Neural cell (in vitro differentiated cells): ENCODE results near the gene METRN. TPM values are rescaled to one million over a fixed set of nuclear protein-coding genes. Genes with fewer than 3 reads are reported as not detected.

Experiments
- H2AFZ ChIP-seq: fragments of 200-600, 300-800 bp; sonication (generic), shearing (Covaris generic); 2 replicates; pipeline ENCODE4 v1.6.0; 2014; ENCODE audit warnings: low read depth, mild to moderate bottlenecking, antibody characterized with exemption, low read length, moderate library complexity
- H3F3A ChIP-seq: fragments of 200-600 bp; shearing (Covaris generic); 2 replicates; pipeline ENCODE4 v1.6.1; 2016; ENCODE audit warnings: mild to moderate bottlenecking, moderate library complexity, mixed read lengths, antibody characterized with exemption, low read length; ENCODE audit not compliant: insufficient read depth, poor library complexity, severe bottlenecking
- H3K27ac ChIP-seq: fragments of 200-600, 300-800 bp; sonication (generic), shearing (Covaris generic); 2 replicates; pipeline ENCODE4 v1.5.1; 2014; ENCODE audit warnings: mild to moderate bottlenecking, low read length, moderate library complexity
- H3K27me3 ChIP-seq: fragments of 300-800, 200-600 bp; sonication (generic), shearing (Covaris generic); 2 replicates; pipeline ENCODE4 v1.6.0; 2014; ENCODE audit warnings: mild to moderate bottlenecking, low read depth, low read length, moderate library complexity; ENCODE audit not compliant: insufficient read depth
- H3K36me3 ChIP-seq: fragments of 300-800, 200-600 bp; sonication (generic), shearing (Covaris generic); 2 replicates; pipeline ENCODE4 v1.5.1; 2014; ENCODE audit warnings: mild to moderate bottlenecking, antibody characterized with exemption, low read length, moderate library complexity; ENCODE audit not compliant: insufficient read depth
- H3K4me2 ChIP-seq: fragments of 300-800, 200-600 bp; sonication (generic), shearing (Covaris generic); 2 replicates; pipeline ENCODE4 v1.6.0; 2014; ENCODE audit warnings: mild to moderate bottlenecking, low read length
- H3K4me3 ChIP-seq: fragments of 300-800, 200-600 bp; sonication (generic), shearing (Covaris generic); 2 replicates; pipeline ENCODE4 v1.5.1; 2014; ENCODE audit warnings: mild to moderate bottlenecking, low read length, moderate library complexity
- H3K79me2 ChIP-seq: fragments of 200-600 bp; shearing (Covaris generic); replicated peaks from 2 replicates; pipeline ENCODE4 v1.6.0; 2014; ENCODE audit warnings: mild to moderate bottlenecking, low read length, moderate library complexity; ENCODE audit not compliant: insufficient read depth
- H3K9ac ChIP-seq: fragments of 300-800, 200-600 bp; sonication (generic), shearing (Covaris generic); 2 replicates; pipeline ENCODE4 v1.6.1; 2016; ENCODE audit warnings: mild to moderate bottlenecking, low read length, mixed read lengths
- H3K9me2 ChIP-seq: fragments of 200-600 bp; shearing (Covaris generic); 2 replicates; pipeline ENCODE4 v1.6.1; 2016; ENCODE audit warnings: mild to moderate bottlenecking, low read length, mixed read lengths; ENCODE audit not compliant: insufficient read depth
- H3K9me3 ChIP-seq: fragments of 200-600, 300-800 bp; sonication (generic), shearing (Covaris generic); 2 replicates; pipeline ENCODE4 v1.6.1; 2016; ENCODE audit warnings: mild to moderate bottlenecking, mixed run types, low read length, moderate library complexity, mixed read lengths
- H4K20me1 ChIP-seq: fragments of 200-600 bp; shearing (Covaris generic); 2 replicates; pipeline ENCODE4 v1.6.1; 2016; ENCODE audit warnings: mild to moderate bottlenecking, mixed run types; ENCODE audit not compliant: insufficient read depth
- EP300 ChIP-seq: fragments of 450-650 bp; conservative IDR thresholded peaks from 2 replicates; pipeline ENCODE4 v1.6.1; 2014; ENCODE audit warnings: antibody characterized with exemption, mild to moderate bottlenecking, moderate library complexity; ENCODE audit not compliant: poor library complexity, severe bottlenecking
- EZH2 ChIP-seq: fragments of 200-600, 300-800 bp; shearing (Covaris generic), sonication (generic); IDR thresholded peaks from 2 replicates; pipeline ENCODE4 v1.6.1; 2014; ENCODE audit warnings: antibody characterized with exemption, low read length, borderline replicate concordance, mild to moderate bottlenecking; ENCODE audit not compliant: insufficient read depth, poor library complexity, severe bottlenecking
- MXI1 ChIP-seq: fragments of 450-650 bp; conservative IDR thresholded peaks from 2 replicates; pipeline ENCODE4 v1.6.1; 2014; ENCODE audit warnings: antibody characterized with exemption, mild to moderate bottlenecking; ENCODE audit not compliant: poor library complexity, severe bottlenecking
- POLR2AphosphoS5 ChIP-seq: IDR thresholded peaks from 2 replicates; pipeline ENCODE4 v1.6.1; 2012
- RAD21 ChIP-seq: fragments of 450-650 bp; conservative IDR thresholded peaks from 2 replicates; pipeline ENCODE4 v1.6.1; 2014; ENCODE audit warnings: antibody characterized with exemption, mild to moderate bottlenecking, moderate library complexity
- SMC3 ChIP-seq: fragments of 450-650 bp; conservative IDR thresholded peaks from 2 replicates; pipeline ENCODE4 v1.6.1; 2014; ENCODE audit warnings: antibody characterized with exemption, mild to moderate bottlenecking, moderate library complexity; ENCODE audit not compliant: poor library complexity
- TAF1 ChIP-seq: IDR thresholded peaks from 2 replicates; pipeline ENCODE4 v1.6.1; 2012; ENCODE audit warnings: low read depth
- polyA plus RNA-seq: library from polyadenylated mRNA; depleted of rRNA; stranded (reverse); fragments of >200 nt; gene quantifications from 2 replicates; pipeline ENCODE4 v1.2.3, GENCODE V29; 2014
- TF ChIP-seq, protein P1 (sequence below): IDR thresholded peaks from 2 replicates; pipeline ENCODE4 v1.6.1; 2012; ENCODE audit warnings: borderline replicate concordance
- TF ChIP-seq, protein P2 (sequence below): fragments of 450-650 bp; IDR thresholded peaks from 2 replicates; pipeline ENCODE4 v1.5.1; 2014; ENCODE audit warnings: antibody characterized with exemption, mild to moderate bottlenecking, moderate library complexity; ENCODE audit not compliant: poor library complexity, severe bottlenecking

Gene METRN
- polyA plus RNA-seq, 1 donor from 2014 or later = 37.6 TPM

GRCh38 chr16:736936-737481 lies 22.1 kb downstream of the METRN start:
- H3F3A ChIP-seq = no peaks in the 10 kb centered on the region
- TF ChIP-seq EZH2 (no peak), TAF1 (no peak)
- no peaks in the 10 kb centered on the region for H3K36me3 ChIP-seq

GRCh38 chr16:739560-740458 lies 24.9 kb downstream of the METRN start:
- Histone ChIP-seq H3K9ac (peak overlapping the region; percentile 90), H2AFZ (no peak overlapping the region), H3K27ac (peak overlapping the region; percentile 63), H3K9me2 (no peaks in the 10 kb centered on the region), H3K79me2 (peaks cover 5% of the 10 kb centered on the region), H4K20me1 (no peaks in the 10 kb centered on the region), H3K9me3 (no peaks in the 10 kb centered on the region), H3K4me2 (peak overlapping the region; percentile 86), H3K36me3 (no peaks in the 10 kb centered on the region), H3F3A (no peaks in the 10 kb centered on the region), H3K27me3 (no peaks in the 10 kb centered on the region), H3K4me3 (peak overlapping the region; percentile 96)
- TF ChIP-seq POLR2AphosphoS5 (no peak), EZH2 (no peak), RAD21 (no peak), EP300 (no peak), TAF1 (no peak), MXI1 (no peak), SMC3 (no peak)
- TF ChIP-seq, protein P1, sequence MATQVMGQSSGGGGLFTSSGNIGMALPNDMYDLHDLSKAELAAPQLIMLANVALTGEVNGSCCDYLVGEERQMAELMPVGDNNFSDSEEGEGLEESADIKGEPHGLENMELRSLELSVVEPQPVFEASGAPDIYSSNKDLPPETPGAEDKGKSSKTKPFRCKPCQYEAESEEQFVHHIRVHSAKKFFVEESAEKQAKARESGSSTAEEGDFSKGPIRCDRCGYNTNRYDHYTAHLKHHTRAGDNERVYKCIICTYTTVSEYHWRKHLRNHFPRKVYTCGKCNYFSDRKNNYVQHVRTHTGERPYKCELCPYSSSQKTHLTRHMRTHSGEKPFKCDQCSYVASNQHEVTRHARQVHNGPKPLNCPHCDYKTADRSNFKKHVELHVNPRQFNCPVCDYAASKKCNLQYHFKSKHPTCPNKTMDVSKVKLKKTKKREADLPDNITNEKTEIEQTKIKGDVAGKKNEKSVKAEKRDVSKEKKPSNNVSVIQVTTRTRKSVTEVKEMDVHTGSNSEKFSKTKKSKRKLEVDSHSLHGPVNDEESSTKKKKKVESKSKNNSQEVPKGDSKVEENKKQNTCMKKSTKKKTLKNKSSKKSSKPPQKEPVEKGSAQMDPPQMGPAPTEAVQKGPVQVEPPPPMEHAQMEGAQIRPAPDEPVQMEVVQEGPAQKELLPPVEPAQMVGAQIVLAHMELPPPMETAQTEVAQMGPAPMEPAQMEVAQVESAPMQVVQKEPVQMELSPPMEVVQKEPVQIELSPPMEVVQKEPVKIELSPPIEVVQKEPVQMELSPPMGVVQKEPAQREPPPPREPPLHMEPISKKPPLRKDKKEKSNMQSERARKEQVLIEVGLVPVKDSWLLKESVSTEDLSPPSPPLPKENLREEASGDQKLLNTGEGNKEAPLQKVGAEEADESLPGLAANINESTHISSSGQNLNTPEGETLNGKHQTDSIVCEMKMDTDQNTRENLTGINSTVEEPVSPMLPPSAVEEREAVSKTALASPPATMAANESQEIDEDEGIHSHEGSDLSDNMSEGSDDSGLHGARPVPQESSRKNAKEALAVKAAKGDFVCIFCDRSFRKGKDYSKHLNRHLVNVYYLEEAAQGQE = no peak
- TF ChIP-seq, protein P2, sequence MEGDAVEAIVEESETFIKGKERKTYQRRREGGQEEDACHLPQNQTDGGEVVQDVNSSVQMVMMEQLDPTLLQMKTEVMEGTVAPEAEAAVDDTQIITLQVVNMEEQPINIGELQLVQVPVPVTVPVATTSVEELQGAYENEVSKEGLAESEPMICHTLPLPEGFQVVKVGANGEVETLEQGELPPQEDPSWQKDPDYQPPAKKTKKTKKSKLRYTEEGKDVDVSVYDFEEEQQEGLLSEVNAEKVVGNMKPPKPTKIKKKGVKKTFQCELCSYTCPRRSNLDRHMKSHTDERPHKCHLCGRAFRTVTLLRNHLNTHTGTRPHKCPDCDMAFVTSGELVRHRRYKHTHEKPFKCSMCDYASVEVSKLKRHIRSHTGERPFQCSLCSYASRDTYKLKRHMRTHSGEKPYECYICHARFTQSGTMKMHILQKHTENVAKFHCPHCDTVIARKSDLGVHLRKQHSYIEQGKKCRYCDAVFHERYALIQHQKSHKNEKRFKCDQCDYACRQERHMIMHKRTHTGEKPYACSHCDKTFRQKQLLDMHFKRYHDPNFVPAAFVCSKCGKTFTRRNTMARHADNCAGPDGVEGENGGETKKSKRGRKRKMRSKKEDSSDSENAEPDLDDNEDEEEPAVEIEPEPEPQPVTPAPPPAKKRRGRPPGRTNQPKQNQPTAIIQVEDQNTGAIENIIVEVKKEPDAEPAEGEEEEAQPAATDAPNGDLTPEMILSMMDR = no peak

More at GRCh38 chr16:736936-737481, 22.1 kb downstream of the METRN start:
- no peak overlapping the region for H3K27ac ChIP-seq
- H3K79me2 ChIP-seq = peaks cover 5% of the 10 kb centered on the region
- no peak overlapping the region for H3K9ac ChIP-seq
- H3K9me2 ChIP-seq = no peaks in the 10 kb centered on the region
- no peaks in the 10 kb centered on the region for H4K20me1 ChIP-seq
- no peak overlapping the region for H3K4me2 ChIP-seq
- no peaks in the 10 kb centered on the region for H3K9me3 ChIP-seq
- H2AFZ ChIP-seq = no peak overlapping the region
- no peaks in the 10 kb centered on the region for H3K27me3 ChIP-seq
- H3K4me3 ChIP-seq = no peak overlapping the region
